NCI-H2081 (cell line): ENCODE results near the gene MCF2L.
A peak's percentile ranks its signal among the peaks of the same experiment; 100 is the strongest.

Source experiments
- DNase-seq, 2 experiments: peaks; one replicate each; lab custom pipeline; 2025; lab: John Stamatoyannopoulos, UW

The MCF2L gene

GRCh38 chr13:112997188-112998130 is 28.4 kb downstream of the MCF2L start:
- peak in 1 of 2 experiments; percentile 46 for DNase-seq

GRCh38 chr13:112998521-112999280 is 29.7 kb downstream of the MCF2L start:
- no peak for DNase-seq

DNA sequence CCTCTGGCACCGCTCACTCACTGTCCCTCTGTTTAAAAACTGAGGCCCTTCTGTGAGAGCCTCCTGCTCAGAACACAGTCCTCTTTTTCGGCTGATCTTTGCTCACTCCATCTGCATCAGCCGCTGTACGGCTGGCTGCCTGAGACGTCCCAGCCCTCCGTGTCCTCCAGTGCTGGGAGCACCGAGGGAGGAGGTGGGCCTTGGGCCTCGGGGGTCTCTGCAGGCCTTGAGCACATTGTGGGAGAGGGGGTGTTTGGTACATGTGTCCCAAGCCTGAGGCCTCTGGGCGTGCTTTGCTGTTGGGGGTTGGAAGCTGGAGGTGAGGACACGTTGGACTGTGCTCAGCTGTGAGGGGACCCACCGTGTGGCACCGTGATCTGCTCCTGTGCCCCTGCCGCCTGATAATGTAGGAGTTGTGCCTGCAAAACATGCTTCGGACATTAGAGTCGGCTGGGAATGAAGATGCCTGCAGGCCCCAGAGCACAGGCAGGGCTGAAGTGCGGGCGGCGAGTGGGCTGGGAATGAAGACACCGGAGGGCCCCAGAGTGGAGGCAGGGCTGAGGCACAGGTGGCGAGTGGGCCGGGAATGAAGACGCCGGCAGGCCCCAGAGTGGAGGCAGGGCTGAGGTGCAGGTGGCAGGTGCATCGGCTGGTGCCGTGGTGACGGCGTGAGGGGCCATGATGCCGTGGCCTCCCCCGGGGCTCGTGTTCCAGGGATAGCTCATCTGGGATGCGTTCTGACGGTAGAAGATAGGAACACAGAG is 30.6 kb downstream of the MCF2L start:
- no peak for DNase-seq

- DNase-seq, result no peak
These were observed 31.6 kb downstream of the MCF2L start for GRCh38 chr13:113000575-113000974.

DNA sequence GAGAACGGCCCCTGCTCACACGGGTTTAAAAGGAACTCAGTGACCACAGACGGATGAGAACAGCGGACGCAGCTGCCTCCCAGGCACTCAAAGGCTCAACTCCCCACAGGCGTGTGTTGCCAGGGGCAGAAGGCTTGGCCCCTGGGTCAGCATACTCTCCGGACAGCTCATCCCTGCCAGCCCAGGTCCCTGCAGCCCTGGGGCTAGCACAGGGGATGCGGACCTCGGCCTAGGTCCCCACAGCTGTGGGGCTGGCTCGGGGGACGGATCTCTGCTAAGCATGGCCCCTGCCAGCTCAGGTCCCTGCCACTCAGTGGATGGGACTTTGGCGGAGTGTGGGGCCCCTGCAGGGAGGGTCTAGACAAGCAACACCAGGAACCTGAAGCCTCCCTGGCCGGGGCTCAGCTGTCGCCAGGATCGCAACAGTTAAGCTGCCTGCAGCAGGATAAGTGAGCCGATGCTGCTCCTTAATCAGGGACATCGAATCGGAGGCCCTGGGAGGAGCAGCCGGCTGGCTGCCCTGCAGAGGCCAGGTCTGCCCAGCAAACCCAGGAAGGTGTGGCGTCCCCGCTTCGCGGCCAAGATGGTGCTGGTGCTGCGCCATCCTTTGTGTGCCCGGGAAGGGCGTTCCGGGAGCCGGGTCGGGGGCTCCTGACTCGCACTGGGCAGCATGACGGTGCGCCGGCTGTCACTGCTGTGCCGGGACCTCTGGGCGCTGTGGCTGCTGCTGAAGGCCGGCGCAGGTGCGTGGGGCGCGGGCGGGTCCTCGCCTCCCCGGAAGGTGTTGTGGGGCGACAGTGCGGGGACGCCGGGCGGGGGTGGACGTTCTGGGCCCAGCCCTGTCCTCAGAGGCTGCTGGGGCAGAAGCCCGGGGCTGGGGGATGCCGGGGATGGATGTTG is 32.5 kb downstream of the MCF2L start:
- peak; percentile 84 to 87 for DNase-seq

DNA sequence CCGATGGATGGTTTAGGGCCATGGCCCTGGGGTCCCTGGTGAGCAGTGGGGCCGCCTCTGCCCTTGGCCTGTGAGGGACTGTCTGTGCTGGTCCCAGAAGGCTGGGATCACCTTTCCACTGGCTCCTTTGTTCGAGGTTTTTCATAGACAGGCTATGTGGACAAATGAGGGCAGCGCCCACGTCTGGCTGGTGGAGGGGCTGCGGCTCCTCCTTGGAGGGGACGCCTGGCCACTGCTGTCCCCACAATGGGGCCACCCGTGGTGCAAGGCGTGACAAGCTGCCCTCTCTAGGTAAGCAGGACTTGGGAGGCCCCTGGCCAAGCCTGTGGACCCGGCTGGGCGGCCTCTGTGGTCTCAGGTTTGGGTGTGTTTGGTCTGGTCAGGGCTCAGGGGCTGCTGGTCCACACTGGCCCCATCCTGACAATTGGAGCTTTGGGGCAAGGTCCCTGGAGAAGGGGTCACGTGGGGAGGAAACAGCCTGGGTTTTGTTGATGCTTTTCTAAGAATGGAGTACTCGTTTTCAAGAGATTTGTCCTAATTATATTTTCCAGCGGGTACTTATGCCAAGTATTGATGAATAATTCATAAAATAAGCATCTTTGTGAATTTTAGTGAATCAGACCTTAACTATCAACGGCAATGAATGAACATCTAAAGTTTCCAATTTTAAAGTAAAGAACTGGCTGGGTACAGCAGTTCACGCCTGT is 33.3 kb downstream of the MCF2L start:
- peak; percentile 79 to 86 for DNase-seq

DNA sequence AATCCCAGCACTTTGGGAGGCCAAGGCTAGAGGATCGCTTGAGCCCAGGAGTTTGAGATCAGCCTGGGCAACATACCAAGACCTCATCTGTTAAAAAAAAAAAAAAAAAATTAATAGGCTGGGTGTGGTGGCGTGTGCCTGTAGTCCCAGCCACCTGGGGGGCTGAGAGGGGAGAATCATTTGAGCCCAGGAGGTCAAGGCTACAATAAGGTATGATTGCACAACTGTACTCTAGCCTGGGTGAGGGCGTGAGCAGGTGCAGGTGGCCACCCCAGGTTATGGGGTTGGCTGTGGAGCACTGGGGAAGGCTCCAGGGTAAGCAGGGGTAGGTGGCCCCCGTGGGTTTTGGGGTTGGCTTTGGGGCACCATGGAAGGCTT is 33.9 kb downstream of the MCF2L start:
- DNase-seq, result no peak

- DNase-seq, result no peak
These were observed 35.1 kb downstream of the MCF2L start for GRCh38 chr13:113004126-113004525.

GRCh38 chr13:113005076-113005865 is 36.3 kb downstream of the MCF2L start:
- DNase-seq, result peak in 1 of 2 experiments; percentile 63

DNA sequence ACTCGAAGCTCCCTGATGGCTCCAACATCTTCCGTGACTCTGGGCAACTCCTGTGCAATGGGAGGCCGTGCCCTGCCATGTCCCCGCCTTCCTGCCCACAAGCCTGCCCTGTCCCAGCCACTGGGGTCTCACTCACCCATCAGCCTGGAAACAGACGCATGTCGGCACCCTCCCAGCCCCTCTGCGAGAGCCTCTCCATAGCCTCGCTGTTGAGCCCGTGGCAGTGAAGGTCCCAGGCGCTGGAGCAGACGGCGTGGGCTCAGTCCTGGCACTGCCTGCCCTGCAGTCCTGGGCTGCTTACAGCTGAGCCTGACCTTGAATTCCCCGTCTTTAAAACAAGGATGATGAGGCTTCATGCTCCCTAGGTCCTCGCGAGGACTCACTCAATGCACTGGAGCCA is 37.0 kb downstream of the MCF2L start:
- DNase-seq, result no peak

DNA sequence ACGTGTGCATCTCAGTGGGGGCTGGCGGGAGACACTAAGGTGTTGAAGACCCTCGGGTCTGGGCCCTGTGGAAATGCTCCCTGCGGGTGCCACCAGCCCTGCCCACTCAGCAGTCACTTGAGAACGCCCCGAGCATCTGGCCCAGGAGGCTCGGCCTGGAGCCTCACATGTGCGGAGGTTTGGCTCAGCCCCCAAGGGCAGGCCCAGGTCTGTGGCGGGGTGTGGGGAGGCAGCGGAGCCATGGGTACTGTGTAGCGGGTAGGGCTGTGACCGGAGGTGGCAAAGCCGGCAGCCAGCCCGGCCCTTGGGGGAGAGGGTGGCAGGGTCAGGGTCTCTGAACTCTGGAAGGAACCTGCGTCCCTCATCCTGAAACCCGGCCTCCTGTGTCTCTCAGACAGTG is 37.6 kb downstream of the MCF2L start:
- no peak for DNase-seq

DNA sequence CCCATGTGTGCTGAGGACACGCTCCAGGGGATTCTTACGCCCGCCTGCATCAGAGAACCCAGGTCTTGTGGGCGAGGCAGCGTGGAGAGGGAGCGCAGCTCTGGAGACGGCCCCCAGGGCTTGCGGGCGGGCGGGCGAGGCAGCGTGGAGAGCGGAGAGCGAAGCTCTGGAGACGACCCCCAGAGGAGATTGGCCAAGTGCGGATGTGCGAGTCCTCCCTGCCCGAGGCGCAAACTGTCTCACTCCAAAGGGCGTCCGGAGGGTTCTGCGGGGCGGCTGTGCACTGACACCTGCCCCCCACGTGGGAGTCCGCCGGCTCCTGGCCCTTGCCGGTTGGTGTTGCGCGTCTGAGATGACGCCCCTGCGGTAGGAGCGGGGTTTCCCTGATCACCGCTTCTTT is 39.8 kb downstream of the MCF2L start:
- DNase-seq, result no peak

GRCh38 chr13:113009743-113010509 is 40.9 kb downstream of the MCF2L start:
- DNase-seq, result no peak

- no peak for DNase-seq
These were observed 41.5 kb downstream of the MCF2L start for GRCh38 chr13:113010510-113010865.

DNA sequence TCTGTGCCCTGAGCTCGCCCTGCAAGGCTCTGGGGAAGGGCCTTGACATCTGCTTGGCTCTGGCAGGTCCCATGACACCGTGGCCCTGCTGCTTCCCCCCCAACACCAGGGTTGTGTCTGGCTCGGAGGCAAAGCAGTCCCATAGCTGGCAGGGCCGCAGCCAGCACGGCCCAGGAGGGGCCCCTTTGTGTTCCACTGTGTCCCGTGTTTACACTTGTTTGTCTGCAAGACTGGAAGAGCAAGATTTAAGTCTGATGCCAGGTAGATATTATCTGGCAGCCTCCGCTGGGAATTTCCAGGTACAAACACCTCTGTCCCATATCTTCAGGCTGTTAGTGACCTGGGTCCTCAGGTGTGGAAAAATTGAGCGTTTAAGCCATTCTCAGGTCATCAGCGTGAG is 44.3 kb downstream of the MCF2L start:
- no peak for DNase-seq

DNA sequence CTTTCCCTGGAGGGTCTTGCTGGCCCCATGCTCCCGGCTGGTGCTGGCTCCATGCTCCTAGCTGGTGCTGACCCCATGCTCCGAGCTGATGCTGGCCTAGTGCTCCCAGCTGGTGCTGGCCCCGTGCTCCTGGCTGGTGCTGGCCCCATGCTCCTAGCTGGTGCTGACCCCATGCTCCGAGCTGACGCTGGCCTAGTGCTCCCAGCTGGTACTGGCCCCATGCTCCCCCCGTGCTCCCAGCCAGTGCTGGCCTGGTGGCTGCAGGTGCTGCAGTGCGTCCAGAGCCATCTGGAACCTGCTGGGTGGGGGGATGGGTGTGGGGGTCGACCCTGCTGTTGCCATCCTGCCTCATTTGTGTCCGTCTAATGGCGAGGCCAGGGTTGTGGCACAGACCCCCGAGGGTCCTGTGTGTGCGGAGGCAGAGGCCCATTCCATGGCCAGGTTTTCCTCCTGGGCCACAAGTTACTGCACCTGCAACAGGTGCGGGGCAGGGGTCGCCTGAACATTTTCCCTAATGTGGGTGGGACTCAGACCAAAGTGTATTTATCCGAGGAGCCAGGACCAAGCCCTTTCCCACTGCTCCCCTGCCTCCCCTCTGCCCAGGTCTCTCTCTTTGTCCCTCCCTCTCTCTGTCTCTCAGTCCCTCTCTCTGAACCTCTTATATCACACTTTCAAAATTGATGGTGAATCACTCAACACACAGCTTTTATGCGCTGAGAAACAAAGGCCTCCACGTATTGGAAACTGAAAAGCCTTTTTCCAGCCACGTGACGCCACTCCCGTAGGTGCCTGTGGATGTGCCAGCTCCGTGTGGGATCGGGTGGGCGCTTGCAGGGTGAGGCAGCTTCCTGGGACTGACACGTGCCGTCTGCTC is 45.1 kb downstream of the MCF2L start:
- no peak for DNase-seq

- DNase-seq, result no peak
These were observed 46.0 kb downstream of the MCF2L start for GRCh38 chr13:113014752-113015745.
